Spleen (tissue), 11 donors: ENCODE results near the gene IRGC. TPM values are rescaled to one million over a fixed set of nuclear protein-coding genes. Genes with fewer than 3 reads are reported as not detected.
A peak's percentile ranks its signal among the peaks of the same experiment; 100 is the strongest.

Experiments
- DNase-seq: peaks from one replicate; pipeline ENCODE4 v3.0.0-alpha.2; 2020
- H3K27ac ChIP-seq, 8 donors: fragments of 200-600 bp; sonication (generic) in 7 of 8; 1 replicate in 4 of 8; 2 replicates in 4 of 8; pipeline versions ENCODE4 v1.5.0 to v1.8.0; 2016 to 2021; ENCODE audit warnings: inconsistent platforms in 4 of 8, mild to moderate bottlenecking in 4 of 8, moderate library complexity in 1 of 8
- H3K27me3 ChIP-seq, 7 donors: fragments of 200-600 bp; sonication (generic) in 6 of 7; replicated peaks in 1 of 7; 1 replicate in 4 of 7; 2 replicates in 3 of 7; pipeline versions ENCODE4 v1.5.0 to v1.8.0; 2016 to 2021; ENCODE audit warnings: inconsistent platforms in 3 of 7, mild to moderate bottlenecking in 1 of 7
- H3K36me3 ChIP-seq, 6 donors: fragments of 200-600 bp; sonication (generic) in 5 of 6; 1 replicate in 4 of 6; 2 replicates in 2 of 6; pipeline versions ENCODE4 v1.5.0 to v1.8.0; 2016 to 2021; ENCODE audit warnings: inconsistent platforms in 2 of 6
- H3K4me1 ChIP-seq, 6 donors: fragments of 200-600 bp; sonication (generic) in 5 of 6; 1 replicate in 3 of 6; 2 replicates in 3 of 6; pipeline versions ENCODE4 v1.5.0 to v1.8.0; 2016 to 2021; ENCODE audit warnings: inconsistent platforms in 3 of 6
- H3K4me3 ChIP-seq, 8 donors: fragments of 200-600 bp; sonication (generic) in 7 of 8; 1 replicate in 4 of 8; 2 replicates in 4 of 8; pipeline versions ENCODE4 v1.5.0 to v1.8.0; 2016 to 2021; ENCODE audit warnings: inconsistent platforms in 4 of 8, mild to moderate bottlenecking in 4 of 8, moderate library complexity in 2 of 8
- H3K9me3 ChIP-seq, 8 donors: fragments of 200-600 bp; sonication (generic) in 7 of 8; 1 replicate in 4 of 8; 2 replicates in 4 of 8; pipeline versions ENCODE4 v1.5.0 to v1.8.0; 2016 to 2021; ENCODE audit warnings: inconsistent platforms in 4 of 8
- CTCF ChIP-seq, 11 experiments: fragments of 200-600 bp in 7 of 11; fragments of 450-650 bp in 4 of 11; sonication (generic) in 4 of 11; IDR thresholded peaks in 8 of 11; conservative IDR thresholded peaks in 3 of 11; 1 replicate in 7 of 11; 2 replicates in 4 of 11; pipeline versions ENCODE4 v1.4.0 to v1.8.0; 2016 to 2021; ENCODE audit warnings: antibody characterized with exemption in 11 of 11, inconsistent platforms in 4 of 11, mild to moderate bottlenecking in 1 of 11
- POLR2A ChIP-seq, 3 donors: fragments of 450-650 bp; IDR thresholded peaks; one replicate each; pipeline ENCODE4 v1.5.1; 2017; ENCODE audit warnings: antibody characterized with exemption in 3 of 3, mild to moderate bottlenecking in 1 of 3
- POLR2AphosphoS5 ChIP-seq, 3 donors: sonication (generic); formaldehyde crosslinking; IDR thresholded peaks; one replicate each; pipeline ENCODE4 v1.5.1; 2017; ENCODE audit warnings: antibody characterized with exemption in 3 of 3
- WGBS, 5 donors: extraction: QIAGEN DNeasy Blood & Tissue Kit in 3 of 5; methylation state at CpG; one replicate each; pipeline versions ENCODE4 v1.1.5 to v1.1.7; 2013 to 2018; 5-methylcytosine and 5-hydroxymethylcytosine counted together
- intact Hi-C: fragments of 100-400 bp; cut with DNase I; formaldehyde crosslinking; loops from one replicate; pipeline ENCODE4 v1.15.0; 2023; ENCODE audit warnings: low total_unique reads
- polyA plus RNA-seq, 3 donors: library from polyadenylated mRNA; stranded (reverse); fragments of 200-250 nt; gene quantifications; one replicate each; pipeline ENCODE4 v1.2.1, GENCODE V29; 2013
- total RNA-seq, 7 donors: library from RNA; depleted of rRNA in 3 of 7; stranded (reverse); fragments of >200 nt in 3 of 7; fragmentation: NEBNext Ultra II Directional in 4 of 7; extraction: Animal tissue kit (Norgen Biotek cat#: 25700) in 4 of 7; gene quantifications; one replicate each; pipeline versions ENCODE4 v1.1.0 to v1.2.1, GENCODE V29; 2016 to 2021
- donor health status: healthy with polysubstance abuse.
- donor health status: DM: no; HTN: no; CAD: no; lungs with moderate emphysema.
- donor health status: DM: no; HTN: no; CAD: no.
- donor health status: Bipolar disorder and iron deficiency.
- donor health status: healthy.
- donor health status: DM: no; HTN: no; CAD: no.
- donor health status: DM: yes; HTN: yes; CAD: no.

IRGC gene
- total and polyA plus RNA-seq, 10 donors: not detected

DNA sequence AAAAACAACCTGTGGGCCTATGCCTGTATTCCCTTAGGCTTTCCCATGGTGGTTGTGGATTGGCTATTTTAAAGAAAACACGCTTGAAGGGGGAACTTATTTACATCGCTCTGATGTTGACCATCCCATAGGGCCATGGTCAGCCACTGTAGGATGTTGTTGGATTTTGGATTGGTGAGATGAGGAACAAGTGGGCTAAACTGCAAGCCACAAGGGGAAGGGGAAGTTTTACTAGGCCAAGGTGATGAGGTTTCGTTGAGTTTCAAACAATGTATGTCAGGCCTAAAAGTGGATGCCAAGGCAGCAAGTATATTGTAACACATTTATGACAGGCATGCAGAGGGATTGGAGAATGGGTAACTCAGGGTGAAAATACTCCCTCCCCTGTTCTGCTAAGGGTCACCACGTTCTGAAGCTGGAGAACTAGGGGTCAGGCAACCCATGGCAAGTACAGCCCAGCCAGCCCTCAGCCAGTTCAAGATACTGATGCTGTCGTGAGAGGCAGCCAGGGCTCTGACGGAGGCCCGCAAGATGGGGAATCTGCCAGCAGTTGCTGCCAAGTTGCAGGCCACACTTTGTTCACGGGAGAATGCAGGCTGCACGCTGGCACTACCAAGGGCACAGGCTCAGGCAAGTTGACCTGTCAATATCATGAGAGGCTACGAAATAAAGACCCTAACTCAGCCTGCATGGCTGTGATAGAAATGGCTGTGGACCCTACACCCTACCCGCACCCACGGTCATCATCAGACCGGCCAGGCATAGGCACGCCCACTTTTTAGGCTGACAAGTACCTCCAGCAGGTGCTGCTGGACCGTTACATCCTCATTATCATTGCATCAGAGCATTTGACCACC lies 11.1 kb downstream of the IRGC start:
- Histone ChIP-seq H3K27ac (peak overlapping the region in 4 of 8 donors; percentile 8 to 58 (median 14)), H3K36me3 (peaks cover 0 to 45% (median 40%) of the 10 kb centered on the region in 6 donors), H3K4me1 (peaks cover 8 to 37% (median 19%) of the 10 kb centered on the region in 6 donors), H3K4me3 (no peak overlapping the region), H3K27me3 (no peaks in the 10 kb centered on the region), H3K9me3 (no peaks in the 10 kb centered on the region)
- 49 to 72% (median 63%) methylated on average over 9 to 15 of the region's 15 CpGs for WGBS, 5 donors
- DNase-seq: no peak
- TF ChIP-seq CTCF (IDR thresholded peaks at IDR 0.05 in 8 of 11, conservative IDR thresholded peaks at IDR 0.05 in 3 of 11) (no peak), POLR2AphosphoS5 (IDR thresholded peaks at IDR 0.05) (peak; percentile 3 to 44 (median 21))
- intact Hi-C loops: no loop called here

DNA sequence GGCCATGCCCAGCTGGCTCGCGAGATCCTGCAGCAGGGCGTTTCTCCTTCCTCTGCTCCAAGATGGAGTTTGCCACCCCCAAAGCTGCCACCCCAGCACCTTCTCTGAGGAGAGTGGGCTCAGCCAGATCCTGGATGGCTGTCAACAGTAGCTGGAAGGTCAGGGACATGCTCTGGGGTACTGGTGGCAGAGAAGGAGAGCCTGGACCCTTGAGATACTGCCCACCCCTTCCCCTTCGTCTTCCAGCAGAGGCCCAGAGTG lies 11.6 kb downstream of the IRGC start:
- Histone ChIP-seq H3K27me3 (no peaks in the 10 kb centered on the region), H3K27ac (peak overlapping the region in 2 of 8 donors; percentile 7 to 58), H3K9me3 (no peaks in the 10 kb centered on the region), H3K4me3 (no peak overlapping the region), H3K36me3 (peaks cover 0 to 50% (median 46%) of the 10 kb centered on the region in 6 donors), H3K4me1 (peaks cover 8 to 42% (median 24%) of the 10 kb centered on the region in 6 donors)
- intact Hi-C loops: no loop called here
- 43 to 89% (median 74%) methylated on average over 4 of the region's 4 CpGs for WGBS, 5 donors
- DNase-seq: no peak
- no peak for TF ChIP-seq POLR2AphosphoS5 (IDR thresholded peaks at IDR 0.05)
- no peak for TF ChIP-seq CTCF (IDR thresholded peaks at IDR 0.05 in 8 of 11, conservative IDR thresholded peaks at IDR 0.05 in 3 of 11)
- no peak for TF ChIP-seq POLR2A (IDR thresholded peaks at IDR 0.05)

DNA sequence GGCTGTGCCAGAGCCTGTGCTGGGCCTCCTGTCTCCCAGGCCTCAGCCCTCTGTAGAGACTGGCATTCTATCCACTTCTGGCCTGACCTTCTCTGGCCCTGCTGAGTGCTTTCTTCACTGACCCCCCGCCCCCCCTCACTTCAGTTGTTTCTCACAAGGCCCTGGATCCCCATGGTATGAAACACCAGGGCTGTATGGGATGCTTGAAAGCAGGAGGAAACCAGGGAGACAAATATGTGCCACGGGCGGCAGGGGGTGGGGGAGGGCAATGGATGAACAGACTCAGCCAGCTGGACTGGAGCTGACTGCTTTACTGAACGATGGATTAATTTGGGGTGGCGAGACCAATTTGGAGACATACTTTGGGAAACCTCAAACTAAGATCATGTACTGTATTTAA lies 14.0 kb downstream of the IRGC start:
- no peak for DNase-seq
- H3K4me3 ChIP-seq: no peak overlapping the region
- intact Hi-C loops: no loop called here
- WGBS, 5 donors: 83 to 92% (median 88%) methylated on average over 5 of the region's 5 CpGs
- H3K9me3 ChIP-seq: no peaks in the 10 kb centered on the region
- no peak for TF ChIP-seq POLR2AphosphoS5 (IDR thresholded peaks at IDR 0.05)
- TF ChIP-seq CTCF (IDR thresholded peaks at IDR 0.05 in 8 of 11, conservative IDR thresholded peaks at IDR 0.05 in 3 of 11): no peak
- TF ChIP-seq POLR2A (IDR thresholded peaks at IDR 0.05): no peak
- H3K27ac ChIP-seq: peak overlapping the region in 1 of 8 donors; percentile 4
- peaks cover 8 to 49% (median 26%) of the 10 kb centered on the region in 6 donors for H3K4me1 ChIP-seq
- H3K36me3 ChIP-seq: peaks cover 3 to 74% (median 66%) of the 10 kb centered on the region in 6 donors
- no peaks in the 10 kb centered on the region for H3K27me3 ChIP-seq

GRCh38 chr19:43731346-43731745 lies 15.5 kb downstream of the IRGC start:
- Histone ChIP-seq H3K36me3 (peaks cover 3 to 88% (median 76%) of the 10 kb centered on the region in 6 donors), H3K4me1 (peaks cover 0 to 35% (median 13%) of the 10 kb centered on the region in 6 donors), H3K27me3 (no peaks in the 10 kb centered on the region), H3K27ac (peak overlapping the region in 1 of 8 donors; percentile 42), H3K4me3 (no peak overlapping the region), H3K9me3 (no peaks in the 10 kb centered on the region)
- TF ChIP-seq POLR2A (IDR thresholded peaks at IDR 0.05) (no peak), POLR2AphosphoS5 (IDR thresholded peaks at IDR 0.05) (peak in 1 of 3 donors; percentile 41)
- no peak for DNase-seq
- intact Hi-C loops: no loop called here
- 88 to 98% (median 94%) methylated on average over 10 to 14 of the region's 14 CpGs for WGBS, 5 donors
